GM21360 (cell line): ENCODE data around the gene S100A13.
"Not testable (repeated sequence)": the region's sequence is repeated elsewhere in the genome, so short reads cannot be mapped to it uniquely, and the experiment has no call there.

ENCODE experiments used
- ATAC-seq: cut with Tn5 transposase; IDR thresholded peaks from one replicate; pipeline ENCODE4 v1.9.1; 2021; ENCODE audit warnings: mild to moderate bottlenecking, moderate library complexity; ENCODE audit not compliant: unreplicated experiment

S100A13 gene

GRCh38 chr1:153626904-153627714 lies at the start of gene S100A13:
S100A13 (minus strand) TSS chr1:153627505; CDS start chr1:153626472, 1,033 bp downstream.
- no peak for ATAC-seq

GRCh38 chr1:153673511-153673910 lies 46.2 kb upstream of the S100A13 start:
- ATAC-seq = no peak

- ATAC-seq = peak; percentile 15
Observed at GRCh38 chr1:153671628-153672353, 44.5 kb upstream of the S100A13 start.

DNA sequence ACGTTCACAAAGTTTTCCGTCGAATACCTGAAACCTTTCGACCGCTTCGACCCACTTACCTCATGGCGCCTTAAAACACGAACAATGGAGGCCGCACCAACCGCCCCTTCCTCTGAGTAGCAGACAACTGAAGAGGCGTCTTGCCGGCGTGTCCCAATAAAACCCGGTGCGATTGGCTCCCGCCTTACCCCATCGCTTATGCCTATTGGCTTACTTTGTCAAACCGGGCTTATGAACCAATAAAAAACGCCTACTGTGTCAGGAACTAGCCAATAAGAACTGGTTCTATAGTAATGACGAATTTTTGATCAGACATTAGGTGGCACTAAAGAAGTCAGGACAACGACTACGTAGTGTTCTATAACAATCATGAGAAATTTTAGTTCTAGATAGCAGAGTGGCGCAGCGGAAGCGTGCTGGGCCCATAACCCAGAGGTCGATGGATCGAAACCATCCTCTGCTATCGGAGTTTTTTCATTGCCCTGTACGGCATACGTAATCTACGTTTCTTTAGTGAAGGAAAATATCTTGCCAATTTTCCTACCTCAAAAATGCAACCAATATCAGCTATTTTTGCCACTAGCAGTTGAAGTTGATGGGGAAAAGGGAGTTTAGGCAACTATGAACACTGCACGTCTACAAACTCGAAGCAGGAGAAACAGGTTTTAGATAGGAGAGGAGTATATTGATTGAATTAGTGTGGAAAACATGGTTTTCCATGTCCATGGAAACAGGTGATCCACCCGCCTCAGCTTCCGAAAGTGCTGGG lies 43.7 kb upstream of the S100A13 start, which contains the start of gene ILF2:
Gene ILF2 (minus strand): TSS at position 135 of the 769 bp plus-strand sequence. CDS start 71 bp downstream, at position 64.
- ATAC-seq = peak; percentile 92

DNA sequence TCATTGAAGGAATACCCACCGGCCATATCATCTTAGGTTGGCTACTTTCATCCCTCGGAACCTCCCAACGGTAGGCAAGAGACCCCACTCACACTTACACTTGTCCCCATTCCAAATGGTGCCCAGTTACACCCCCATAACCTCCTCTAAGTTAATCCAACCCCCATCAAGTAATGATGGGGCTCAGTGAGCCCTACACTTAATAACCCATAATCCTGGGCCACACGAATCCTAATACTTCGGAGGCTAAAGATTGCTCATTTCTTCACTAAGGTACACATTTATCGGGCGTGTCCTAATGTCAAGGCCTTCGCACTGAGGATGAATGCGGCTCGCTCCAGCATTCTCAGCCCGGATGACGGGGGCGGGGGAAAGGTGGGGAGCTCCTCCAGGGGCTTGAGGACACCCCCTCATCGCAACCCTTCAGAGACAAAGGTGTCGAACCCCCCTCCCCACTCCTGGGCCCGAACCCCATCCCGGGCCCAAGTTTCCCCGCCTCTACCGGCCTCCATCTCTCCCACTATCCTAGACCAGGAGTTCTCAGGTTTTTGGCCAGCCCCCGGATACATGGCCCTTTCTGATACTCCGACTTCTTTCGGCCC lies 43.1 kb upstream of the S100A13 start:
- peak; percentile 1 for ATAC-seq

GRCh38 chr1:153669606-153670005 lies 42.3 kb upstream of the S100A13 start:
- no peak for ATAC-seq

DNA sequence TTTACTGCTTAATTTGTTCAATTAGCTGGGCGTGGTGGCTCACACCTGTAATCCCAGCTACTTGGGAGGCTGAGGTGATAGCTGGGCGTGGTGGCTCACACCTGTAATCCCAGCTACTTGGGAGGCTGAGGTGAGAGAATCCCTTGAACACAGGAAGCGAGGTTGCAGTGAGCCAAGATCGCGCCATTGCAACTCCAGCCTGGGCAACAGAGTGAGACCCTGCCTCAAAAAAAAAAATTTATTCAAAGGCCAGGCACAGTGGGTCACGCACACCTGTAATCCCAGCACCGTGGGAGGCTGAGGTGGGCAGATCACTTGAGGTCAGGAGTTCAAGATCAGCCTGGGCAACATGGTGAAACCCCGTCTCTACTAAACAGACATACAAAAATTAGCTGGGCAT lies 41.4 kb upstream of the S100A13 start:
- not testable (repeated sequence) for ATAC-seq

GRCh38 chr1:153667439-153667838 lies 40.1 kb upstream of the S100A13 start:
- no peak for ATAC-seq

GRCh38 chr1:153663211-153663610 lies 35.9 kb upstream of the S100A13 start:
- no peak for ATAC-seq

DNA sequence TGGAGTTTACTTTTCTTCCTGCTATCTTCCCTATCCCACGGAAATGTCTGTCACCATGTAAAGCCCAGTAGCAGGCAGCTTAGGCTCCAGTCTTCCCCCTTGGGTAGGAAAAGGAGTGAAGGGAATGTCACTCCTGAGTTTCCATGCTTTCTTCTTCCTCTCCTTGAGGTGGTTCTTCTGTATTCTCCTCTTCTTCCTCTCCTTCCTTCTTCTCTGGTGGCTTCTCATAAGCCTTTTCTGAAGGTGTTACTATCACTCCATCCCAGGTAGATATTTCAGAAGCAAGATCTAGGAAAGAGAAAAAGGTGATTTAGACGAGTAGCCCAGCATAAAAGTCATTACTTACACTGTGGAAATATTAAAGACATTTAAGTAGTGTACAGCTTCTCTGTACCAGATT lies 35.0 kb upstream of the S100A13 start:
- no peak for ATAC-seq

- ATAC-seq = no peak
Observed at GRCh38 chr1:153661111-153661708, 33.9 kb upstream of the S100A13 start.

GRCh38 chr1:153659656-153660055 lies 32.4 kb upstream of the S100A13 start:
- ATAC-seq = no peak

- ATAC-seq = no peak
Observed at GRCh38 chr1:153659175-153659534, 31.9 kb upstream of the S100A13 start.

DNA sequence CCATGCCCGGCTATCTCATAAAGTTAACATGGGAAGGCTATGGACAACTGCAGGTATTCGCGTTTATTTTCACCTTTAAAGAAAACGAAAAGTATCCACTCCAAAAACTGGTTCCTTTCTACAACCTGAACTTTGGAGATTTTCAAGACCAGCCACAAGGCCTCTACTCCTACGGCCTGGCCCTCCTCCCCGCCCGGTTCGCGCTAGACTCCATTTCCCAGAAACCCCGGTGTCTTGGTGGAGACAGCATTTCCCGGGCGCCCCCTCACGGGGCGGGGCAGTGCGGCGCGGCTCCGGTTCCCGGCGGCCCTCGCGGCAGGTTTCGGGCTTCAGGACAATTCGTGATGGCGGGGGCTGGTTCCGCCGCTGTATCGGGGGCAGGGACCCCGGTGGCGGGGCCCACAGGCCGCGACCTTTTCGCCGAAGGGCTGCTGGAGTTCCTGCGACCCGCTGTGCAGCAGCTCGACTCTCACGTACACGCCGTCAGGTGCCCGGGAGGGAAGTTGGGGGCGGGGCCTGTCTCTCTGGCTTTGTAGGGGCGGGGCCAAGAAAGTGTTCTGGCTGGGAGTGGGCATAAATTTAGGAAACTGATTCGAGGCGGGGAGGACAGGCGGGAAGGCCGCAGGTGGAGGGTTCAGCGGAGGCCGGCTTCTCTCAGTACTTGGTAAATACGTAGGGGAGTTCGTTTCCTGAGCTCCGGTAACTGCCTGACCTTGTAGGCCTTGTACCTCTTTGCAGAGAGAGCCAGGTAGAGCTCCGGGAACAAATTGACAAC lies 31.3 kb upstream of the S100A13 start, which contains the start of gene SNAPIN:
Gene SNAPIN (plus strand): TSS at position 304 of the 775 bp plus-strand sequence. CDS start 41 bp downstream, at position 345.
- ATAC-seq = peak; percentile 85

- no peak for ATAC-seq
Observed at GRCh38 chr1:153655333-153655732, 28.0 kb upstream of the S100A13 start.

DNA sequence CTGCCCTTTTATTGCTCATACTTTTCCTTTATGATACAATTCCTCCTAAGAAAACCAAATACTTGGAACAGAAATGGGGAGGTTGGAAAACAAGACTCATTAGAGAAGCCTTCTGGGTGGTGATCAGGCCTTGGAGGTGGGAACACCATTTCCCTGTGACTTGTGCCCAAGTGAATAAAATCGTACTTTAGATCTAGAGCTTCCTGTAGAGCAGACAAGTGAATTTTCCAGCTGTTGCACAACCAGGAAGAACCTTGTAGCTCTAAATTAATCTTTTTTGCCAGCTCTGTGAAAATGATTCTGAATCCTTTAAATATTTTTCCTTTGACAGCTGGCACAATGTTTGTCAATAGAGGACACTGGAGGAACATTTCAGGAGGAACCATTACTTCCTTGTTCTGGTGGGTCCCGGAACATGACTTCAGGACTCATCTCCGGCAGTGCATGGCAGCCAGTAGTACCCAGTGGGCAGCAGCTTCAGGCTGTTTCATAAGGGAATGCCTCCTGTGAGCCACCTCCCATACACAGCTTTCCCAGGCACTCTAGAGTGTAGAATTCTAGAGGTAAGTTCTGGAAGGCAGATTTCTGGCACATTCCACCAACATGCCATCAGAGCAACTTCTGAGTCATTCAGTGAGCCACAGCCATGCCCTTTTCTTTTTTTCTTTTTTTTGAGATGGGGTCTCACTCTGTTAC lies 25.6 kb upstream of the S100A13 start:
- ATAC-seq = no peak

DNA sequence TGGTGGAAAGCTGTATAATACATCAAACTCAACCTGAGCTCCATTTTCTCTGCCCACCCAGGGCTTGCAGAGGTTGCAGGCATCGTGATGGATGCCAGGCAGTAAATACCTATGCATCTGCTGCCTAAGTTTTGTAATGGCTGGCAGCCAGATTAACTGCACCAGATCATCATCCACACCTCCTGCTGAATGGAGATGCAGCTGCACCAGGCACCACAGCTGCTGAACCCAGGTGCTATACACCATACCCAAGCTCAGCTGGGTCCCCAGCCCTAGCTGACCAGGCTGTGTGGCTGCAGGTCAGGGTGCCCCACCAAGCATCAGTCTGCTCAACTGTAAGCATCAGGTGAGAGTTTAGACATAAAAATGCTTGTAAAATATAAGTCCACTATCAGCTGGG lies 24.5 kb upstream of the S100A13 start:
- ATAC-seq = no peak

- no peak for ATAC-seq
Observed at GRCh38 chr1:153649863-153650235, 22.5 kb upstream of the S100A13 start.
